GM18907 (cell line): ENCODE data around the gene RFFL.

ENCODE experiments used
- ATAC-seq: cut with Tn5 transposase; IDR thresholded peaks from one replicate; pipeline ENCODE4 v1.9.1; 2021; ENCODE audit warnings: mild to moderate bottlenecking, moderate library complexity; ENCODE audit not compliant: unreplicated experiment

Gene RFFL

DNA sequence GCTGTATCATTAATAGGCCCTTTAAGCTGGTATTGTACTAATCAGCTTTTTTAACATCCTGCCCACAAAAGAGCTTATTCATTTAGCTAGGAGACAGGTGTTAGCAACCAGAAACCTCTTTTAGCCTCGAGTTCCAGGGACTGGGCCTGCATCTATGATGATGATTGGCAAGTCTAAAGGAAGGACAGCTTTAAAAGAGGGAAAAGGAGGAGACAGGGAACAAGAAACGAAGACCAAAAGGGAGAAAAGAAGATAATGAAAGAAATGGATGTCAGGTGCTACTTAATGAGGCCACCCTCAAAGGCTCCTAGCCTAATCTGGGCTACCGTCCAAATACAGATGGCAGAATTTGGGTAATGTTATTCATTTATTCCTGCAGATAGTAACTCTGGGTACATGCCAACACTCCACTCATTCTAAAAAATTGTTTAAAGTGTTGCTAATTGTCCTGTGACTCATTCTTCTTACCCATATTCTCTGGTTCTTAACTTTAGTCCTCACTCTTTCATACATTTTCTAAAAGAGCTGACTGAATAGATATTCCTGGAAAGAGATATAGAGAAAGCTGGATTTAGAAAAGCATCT is 18.7 kb upstream of the RFFL start:
- no peak for ATAC-seq

GRCh38 chr17:35081638-35082037 is 18.1 kb upstream of the RFFL start:
- ATAC-seq, result no peak

- ATAC-seq, result peak; percentile 50
Observed at GRCh38 chr17:35080536-35080935, 17.0 kb upstream of the RFFL start.

DNA sequence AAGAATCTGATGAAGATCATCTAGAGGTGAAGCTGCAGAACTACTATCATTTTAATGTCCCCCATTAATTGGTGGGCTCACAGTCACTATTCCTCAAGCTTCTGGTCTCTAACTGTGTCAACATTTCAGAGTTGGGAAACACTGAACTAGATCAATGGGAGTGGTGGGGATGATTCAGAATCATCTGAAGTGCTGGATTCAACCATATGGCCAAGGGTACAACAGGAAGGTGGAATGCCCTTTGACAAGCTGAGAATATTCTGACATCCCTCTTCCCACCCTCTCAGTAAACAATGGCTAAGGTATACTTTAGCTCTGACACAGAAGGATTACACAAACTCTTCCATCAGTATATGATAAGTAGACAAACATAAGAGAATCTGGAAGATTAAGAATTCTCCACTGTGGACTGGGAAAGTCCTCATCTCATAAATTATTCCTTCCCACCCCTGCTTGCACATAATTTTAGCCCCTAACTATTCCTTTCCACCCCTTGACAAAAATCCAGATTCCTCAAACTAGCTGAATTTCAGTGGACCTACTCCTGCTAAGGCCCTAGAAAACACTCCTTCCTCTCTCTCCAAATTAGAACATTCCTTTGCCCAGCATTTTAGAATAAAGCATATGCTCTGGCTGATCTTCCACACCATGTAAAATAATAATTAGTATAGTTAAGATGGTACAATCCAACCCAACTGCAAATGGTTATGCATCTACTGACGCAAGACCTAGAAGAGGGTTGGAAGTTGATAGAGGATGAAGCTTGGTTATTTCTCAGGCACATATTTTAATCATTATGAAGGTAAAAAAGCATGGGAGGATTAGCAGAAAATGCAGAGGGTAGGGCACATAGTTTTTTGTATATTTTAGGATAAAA is 16.3 kb upstream of the RFFL start:
- ATAC-seq, result no peak

DNA sequence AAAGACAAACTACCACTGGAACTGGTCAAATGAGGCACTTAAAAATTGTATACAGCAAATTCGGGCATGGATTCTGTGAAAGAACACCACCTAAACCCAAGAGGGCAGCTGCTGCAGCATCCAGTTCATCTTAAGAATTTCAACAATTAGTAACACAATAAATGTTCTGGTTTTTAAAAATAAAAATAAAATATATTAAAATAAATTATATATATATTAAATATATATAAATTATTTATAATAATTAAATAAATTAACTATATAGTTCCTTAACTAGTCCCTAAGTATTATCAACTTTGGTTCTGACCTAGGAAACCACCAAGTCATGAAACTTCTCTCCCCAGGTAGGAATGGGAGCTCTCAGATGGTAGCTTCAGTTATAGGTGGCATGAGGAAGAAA is 13.4 kb upstream of the RFFL start:
- ATAC-seq, result no peak

DNA sequence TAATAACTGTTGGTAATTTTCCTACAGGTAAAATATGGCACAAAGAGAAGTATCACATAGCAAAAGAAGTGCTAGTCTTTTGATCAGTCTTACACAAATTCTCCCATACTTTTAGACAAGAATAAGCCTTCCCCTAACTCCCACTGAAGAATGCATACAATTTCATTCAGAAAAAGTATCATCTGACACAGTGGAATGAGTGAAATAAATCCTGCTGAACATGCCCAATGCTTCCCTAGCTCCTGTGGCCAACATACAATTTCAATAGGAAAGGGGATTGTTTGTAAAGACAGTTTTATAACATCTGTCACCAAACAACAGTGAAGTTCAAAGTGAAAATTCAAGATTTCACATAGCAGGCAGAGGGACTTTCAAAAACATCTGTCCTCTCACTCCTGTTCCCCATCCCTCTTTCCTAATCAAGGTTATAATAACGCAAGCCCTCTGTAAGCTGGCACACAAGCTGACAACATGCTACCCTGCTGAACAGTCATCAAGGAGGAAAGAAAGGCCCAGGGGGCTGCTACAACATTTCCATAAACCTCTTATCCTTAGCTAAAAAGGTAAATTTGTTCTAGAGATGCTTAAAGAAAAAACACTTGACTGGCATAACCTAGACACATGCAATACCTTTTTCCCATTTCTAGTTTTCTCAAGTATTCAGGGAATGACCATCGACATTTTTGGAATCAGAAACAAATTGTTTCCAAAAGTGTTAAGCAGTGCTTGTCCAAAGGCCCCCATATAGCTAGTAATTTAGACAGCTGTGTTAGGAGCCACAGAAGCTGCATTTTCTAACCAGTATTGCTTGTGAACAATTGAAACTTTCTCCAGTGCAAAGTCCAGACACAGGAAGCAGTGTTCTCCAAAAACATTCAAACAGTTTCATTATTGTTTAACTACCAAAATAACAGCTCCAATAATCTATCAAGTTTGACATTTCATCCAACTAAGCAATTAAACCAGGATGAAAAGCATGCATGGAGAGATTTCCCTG is 11.5 kb upstream of the RFFL start:
- no peak for ATAC-seq

GRCh38 chr17:35073991-35074627 is 10.6 kb upstream of the RFFL start:
- ATAC-seq, result no peak

GRCh38 chr17:35073183-35073790 is 9.8 kb upstream of the RFFL start:
- ATAC-seq, result no peak

DNA sequence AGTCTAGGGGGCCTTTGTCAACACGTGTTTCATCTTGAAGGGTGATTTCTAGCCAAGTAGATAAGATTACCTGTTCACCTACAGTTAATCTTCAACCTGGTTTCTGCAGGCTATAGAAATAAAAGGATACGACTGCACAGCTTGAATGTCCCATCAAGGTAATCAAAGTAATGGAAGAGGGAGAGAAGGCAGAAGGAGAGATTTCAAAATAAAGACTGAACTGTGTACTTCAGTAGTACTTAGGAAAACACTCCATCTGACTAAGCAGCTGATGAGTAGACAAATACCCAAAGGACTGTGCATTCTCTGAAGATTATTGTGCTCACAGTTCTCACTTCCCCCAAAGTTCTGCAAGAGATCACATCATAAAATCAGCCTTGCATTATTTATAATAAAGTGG is 5.8 kb upstream of the RFFL start:
- ATAC-seq, result no peak

DNA sequence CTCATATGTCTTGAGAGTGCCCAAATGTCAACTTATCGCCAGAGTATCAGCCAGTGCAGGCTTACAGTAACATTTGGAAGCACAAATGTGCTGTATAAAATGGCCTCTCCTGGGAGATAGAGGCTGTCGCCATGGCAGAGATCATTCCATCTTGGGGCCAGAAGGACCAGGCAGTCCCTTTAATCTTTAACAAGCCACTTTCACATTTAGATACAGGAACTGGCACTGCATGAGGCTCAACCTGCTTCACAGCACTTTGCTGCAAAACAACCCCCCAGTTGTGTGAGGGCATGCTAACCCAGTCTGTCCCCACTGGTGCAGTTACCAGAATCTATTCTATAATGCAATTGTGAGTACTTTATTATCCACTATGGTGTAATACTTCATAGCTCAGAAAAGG is 4.7 kb upstream of the RFFL start:
- ATAC-seq, result no peak

GRCh38 chr17:35065880-35066279 is 2.4 kb upstream of the RFFL start:
- no peak for ATAC-seq

GRCh38 chr17:35064516-35065215 is 1.2 kb upstream of the RFFL start:
- ATAC-seq, result no peak

- ATAC-seq, result no peak
Observed at GRCh38 chr17:35062308-35062707, 1.2 kb downstream of the RFFL start.

GRCh38 chr17:35057332-35057915 is 6.1 kb downstream of the RFFL start:
- ATAC-seq, result no peak

DNA sequence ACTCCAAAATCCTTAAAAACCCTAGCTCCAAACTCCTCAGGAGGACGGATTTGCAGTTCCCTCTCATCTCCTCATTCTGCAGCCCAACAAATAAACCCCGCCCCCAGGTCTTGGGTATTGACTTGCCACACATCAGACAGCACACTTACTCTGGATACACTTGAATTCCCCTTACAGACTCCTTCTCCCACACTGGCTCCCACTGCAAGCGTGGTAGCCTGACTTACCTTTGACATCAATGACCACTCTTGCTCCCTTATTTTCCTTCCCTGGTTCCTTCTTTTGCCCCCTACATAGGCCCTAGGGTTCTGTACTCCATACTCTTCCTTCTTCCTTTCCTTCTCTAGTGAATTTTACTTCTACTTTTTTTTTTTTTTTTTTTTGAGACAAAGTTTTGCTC is 7.5 kb downstream of the RFFL start:
- ATAC-seq, result no peak

DNA sequence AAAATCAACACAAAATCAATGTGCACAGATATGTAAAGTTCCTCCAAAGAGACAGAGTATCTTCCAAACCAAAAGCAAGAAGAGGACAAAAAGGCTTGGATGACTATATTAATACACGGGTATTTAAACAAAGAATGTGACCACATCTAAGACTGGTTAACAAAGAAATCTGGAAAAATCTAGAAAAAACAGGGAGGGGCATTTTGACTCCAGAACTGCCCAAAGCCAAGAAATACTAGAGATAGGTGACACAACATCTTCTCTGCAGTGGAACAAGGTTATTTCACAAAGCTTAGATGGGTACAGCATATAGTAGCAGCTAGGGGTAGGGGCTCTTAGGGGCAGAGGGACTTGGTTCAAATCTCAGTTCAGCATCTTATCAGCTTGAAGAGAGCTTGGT is 10.3 kb downstream of the RFFL start:
- ATAC-seq, result no peak

GRCh38 chr17:35052780-35053179 is 10.7 kb downstream of the RFFL start:
- no peak for ATAC-seq

- ATAC-seq, result no peak
Observed at GRCh38 chr17:35052241-35052610, 11.3 kb downstream of the RFFL start.

DNA sequence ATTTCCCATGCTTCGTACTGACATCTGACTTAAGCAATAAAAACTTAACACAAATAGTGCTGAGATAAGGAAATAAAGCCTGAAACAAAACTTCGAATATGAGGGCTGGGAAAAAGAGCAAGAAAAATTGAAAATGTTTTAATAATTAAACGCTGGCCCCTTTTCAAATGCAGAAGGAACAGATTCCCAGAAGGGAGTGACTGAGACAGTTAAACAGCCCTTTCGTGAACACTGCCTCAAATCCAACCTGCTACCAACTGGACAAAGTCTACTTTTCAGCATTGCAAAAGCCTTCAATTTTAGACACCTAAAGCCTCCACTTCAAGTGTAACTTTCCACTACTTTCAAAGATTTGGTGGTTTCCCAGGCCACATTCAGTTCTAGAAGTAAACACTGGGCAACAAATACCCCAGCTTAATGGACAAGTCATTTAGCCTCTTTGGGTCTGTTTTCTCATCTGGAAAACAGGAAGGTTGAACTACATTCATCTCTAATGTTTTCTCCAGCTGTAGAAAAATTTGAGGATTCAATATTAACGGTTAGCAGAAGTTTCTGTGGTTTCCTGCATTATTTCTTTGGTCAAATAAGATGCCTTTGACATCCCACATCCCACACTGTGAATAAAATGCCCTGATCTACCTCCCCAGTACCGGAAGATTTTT is 11.8 kb downstream of the RFFL start:
- peak; percentile 59 for ATAC-seq
